KMS-11 (cell line): ENCODE measurements around the gene ASIC4.

Experiments used
- H2AFZ ChIP-seq: fragments of 200-600 bp; sonication (generic); 2 replicates; pipeline ENCODE4 v1.6.1; 2016; ENCODE audit warnings: antibody characterized with exemption, mixed run types, low read depth
- H3K27ac ChIP-seq: fragments of 200-600 bp; sonication (generic); 2 replicates; pipeline ENCODE4 v1.6.1; 2016; ENCODE audit warnings: mild to moderate bottlenecking, mixed run types
- H3K27me3 ChIP-seq: fragments of 200-600 bp; sonication (generic); 2 replicates; pipeline ENCODE4 v1.6.1; 2017; ENCODE audit warnings: mild to moderate bottlenecking, low read depth, mixed run types, moderate library complexity; ENCODE audit not compliant: insufficient read depth
- H3K36me3 ChIP-seq: fragments of 200-600 bp; sonication (generic); 2 replicates; pipeline ENCODE4 v1.6.1; 2017; ENCODE audit warnings: mild to moderate bottlenecking, mixed run types; ENCODE audit not compliant: insufficient read depth
- H3K4me1 ChIP-seq: fragments of 200-600 bp; sonication (generic); 2 replicates; pipeline ENCODE4 v1.6.1; 2016; ENCODE audit warnings: mild to moderate bottlenecking, low read depth, mixed run types; ENCODE audit not compliant: poor library complexity, severe bottlenecking
- H3K4me2 ChIP-seq: fragments of 200-600 bp; sonication (generic); 2 replicates; pipeline ENCODE4 v1.7.0; 2016; ENCODE audit warnings: mild to moderate bottlenecking, mixed run types
- H3K4me3 ChIP-seq: fragments of 200-600 bp; sonication (generic); IDR thresholded peaks from 2 replicates; pipeline ENCODE4 v1.6.1; 2017; ENCODE audit warnings: low read depth, low read length, mixed read lengths; ENCODE audit not compliant: insufficient read depth
- H3K79me2 ChIP-seq: fragments of 200-600 bp; sonication (generic); 2 replicates; pipeline ENCODE4 v1.6.1; 2016; ENCODE audit warnings: low read depth, mixed run types; ENCODE audit not compliant: insufficient read depth
- H3K9ac ChIP-seq: fragments of 200-600 bp; sonication (generic); 2 replicates; pipeline ENCODE4 v1.6.1; 2016; ENCODE audit warnings: mild to moderate bottlenecking, mixed run types
- H4K20me1 ChIP-seq: fragments of 200-600 bp; sonication (generic); 2 replicates; pipeline ENCODE4 v1.6.1; 2016; ENCODE audit warnings: mild to moderate bottlenecking, mixed run types; ENCODE audit not compliant: insufficient read depth
- CTCF ChIP-seq: fragments of 200-600 bp; sonication (generic); conservative IDR thresholded peaks from 2 replicates; pipeline ENCODE4 v1.6.1; 2017; ENCODE audit warnings: low read depth, mild to moderate bottlenecking, antibody characterized with exemption, low read length, moderate library complexity, mixed read lengths

The ASIC4 gene

GRCh38 chr2:219508971-219509779 is 5.1 kb upstream of the ASIC4 start:
- H3K4me3 ChIP-seq = no peak overlapping the region
- TF ChIP-seq CTCF = no peak
- no peak overlapping the region for H2AFZ ChIP-seq
- peaks cover 43% of the 10 kb centered on the region for H3K27me3 ChIP-seq
- peaks cover 5% of the 10 kb centered on the region for H3K4me1 ChIP-seq
- no peak overlapping the region; the same call in 1 of the 2 replicates for H3K4me2 ChIP-seq
- H3K79me2 ChIP-seq = no peaks in the 10 kb centered on the region
- H3K36me3 ChIP-seq = no peaks in the 10 kb centered on the region
- H3K9ac ChIP-seq = no peak overlapping the region
- no peaks in the 10 kb centered on the region for H4K20me1 ChIP-seq
- H3K27ac ChIP-seq = no peak overlapping the region

- TF ChIP-seq CTCF = peak; percentile 54; the same call in 1 of the 2 replicates
- Histone ChIP-seq H2AFZ (no peak overlapping the region), H3K36me3 (no peaks in the 10 kb centered on the region), H3K79me2 (no peaks in the 10 kb centered on the region), H3K4me3 (no peak overlapping the region), H3K4me2 (no peak overlapping the region; the same call in 1 of the 2 replicates), H3K4me1 (peaks cover 5% of the 10 kb centered on the region), H4K20me1 (no peaks in the 10 kb centered on the region), H3K27me3 (peaks cover 49% of the 10 kb centered on the region), H3K9ac (no peak overlapping the region), H3K27ac (no peak overlapping the region)
Measured at GRCh38 chr2:219509780-219510511, 4.3 kb upstream of the ASIC4 start.

GRCh38 chr2:219510512-219511135 is 3.7 kb upstream of the ASIC4 start:
- no peak for TF ChIP-seq CTCF
- no peaks in the 10 kb centered on the region for H3K36me3 ChIP-seq
- H3K27ac ChIP-seq = no peak overlapping the region
- peaks cover 5% of the 10 kb centered on the region for H3K4me1 ChIP-seq
- no peak overlapping the region for H3K4me2 ChIP-seq
- no peak overlapping the region for H2AFZ ChIP-seq
- no peaks in the 10 kb centered on the region for H3K79me2 ChIP-seq
- peaks cover 54% of the 10 kb centered on the region for H3K27me3 ChIP-seq
- no peaks in the 10 kb centered on the region for H4K20me1 ChIP-seq
- H3K9ac ChIP-seq = no peak overlapping the region
- H3K4me3 ChIP-seq = no peak overlapping the region

GRCh38 chr2:219511547-219512325 is 2.5 kb upstream of the ASIC4 start:
- H3K4me3 ChIP-seq = no peak overlapping the region
- peaks cover 5% of the 10 kb centered on the region for H3K4me1 ChIP-seq
- no peaks in the 10 kb centered on the region for H3K36me3 ChIP-seq
- TF ChIP-seq CTCF = no peak
- peaks cover 65% of the 10 kb centered on the region for H3K27me3 ChIP-seq
- no peaks in the 10 kb centered on the region for H3K79me2 ChIP-seq
- H2AFZ ChIP-seq = no peak overlapping the region
- H3K4me2 ChIP-seq = no peak overlapping the region
- no peak overlapping the region for H3K9ac ChIP-seq
- H3K27ac ChIP-seq = no peak overlapping the region
- H4K20me1 ChIP-seq = no peaks in the 10 kb centered on the region
